ENCODE data around the gene CCDC88A. TPM values are rescaled to one million over a fixed set of nuclear protein-coding genes. Genes with fewer than 3 reads are reported as not detected.

Gene CCDC88A
- total and polyA plus RNA-seq, 8 donors, result 6.2 to 95.1 (median 31.6) TPM

DNA sequence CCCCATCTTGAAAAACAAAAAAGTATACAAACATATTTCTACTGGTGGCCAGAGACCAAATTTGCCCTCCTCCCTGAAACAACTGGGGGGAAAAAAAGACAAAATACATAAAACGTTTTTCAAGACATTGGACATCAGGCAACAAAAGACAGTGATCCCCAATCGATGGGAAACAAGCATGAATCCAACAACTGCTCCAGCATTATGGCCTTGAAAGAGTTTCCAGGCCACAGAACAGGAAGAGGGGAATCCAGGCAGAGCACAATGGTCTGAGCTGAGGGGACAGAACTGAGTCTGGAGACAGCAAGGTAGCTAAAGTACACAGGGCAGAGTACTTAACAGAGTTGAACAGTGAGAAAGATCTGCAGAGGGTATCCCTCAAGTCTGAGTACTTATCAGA, 4.4 kb downstream of the CCDC88A start:
- H3K4me1 ChIP-seq, result peaks cover 7 to 26% (median 20%) of the 10 kb centered on the region in 4 donors
- no peak for DNase-seq
- intact Hi-C loops (cut with DNase I; ENCODE audit: low total_unique reads), result no loop called here
- no peaks in the 10 kb centered on the region for H3K27me3 ChIP-seq
- 72 to 88% (median 82%) methylated on average over 2 of the region's 2 CpGs for WGBS, 5 donors
- H3K4me3 ChIP-seq, result no peak overlapping the region
- H3K9me3 ChIP-seq, result no peaks in the 10 kb centered on the region
- H3K36me3 ChIP-seq, result peaks cover 0 to 11% (median 7%) of the 10 kb centered on the region in 4 donors
- no peak overlapping the region for H3K27ac ChIP-seq
- TF ChIP-seq, protein P1, sequence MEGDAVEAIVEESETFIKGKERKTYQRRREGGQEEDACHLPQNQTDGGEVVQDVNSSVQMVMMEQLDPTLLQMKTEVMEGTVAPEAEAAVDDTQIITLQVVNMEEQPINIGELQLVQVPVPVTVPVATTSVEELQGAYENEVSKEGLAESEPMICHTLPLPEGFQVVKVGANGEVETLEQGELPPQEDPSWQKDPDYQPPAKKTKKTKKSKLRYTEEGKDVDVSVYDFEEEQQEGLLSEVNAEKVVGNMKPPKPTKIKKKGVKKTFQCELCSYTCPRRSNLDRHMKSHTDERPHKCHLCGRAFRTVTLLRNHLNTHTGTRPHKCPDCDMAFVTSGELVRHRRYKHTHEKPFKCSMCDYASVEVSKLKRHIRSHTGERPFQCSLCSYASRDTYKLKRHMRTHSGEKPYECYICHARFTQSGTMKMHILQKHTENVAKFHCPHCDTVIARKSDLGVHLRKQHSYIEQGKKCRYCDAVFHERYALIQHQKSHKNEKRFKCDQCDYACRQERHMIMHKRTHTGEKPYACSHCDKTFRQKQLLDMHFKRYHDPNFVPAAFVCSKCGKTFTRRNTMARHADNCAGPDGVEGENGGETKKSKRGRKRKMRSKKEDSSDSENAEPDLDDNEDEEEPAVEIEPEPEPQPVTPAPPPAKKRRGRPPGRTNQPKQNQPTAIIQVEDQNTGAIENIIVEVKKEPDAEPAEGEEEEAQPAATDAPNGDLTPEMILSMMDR (IDR thresholded peaks at IDR 0.05), result no peak
- TF ChIP-seq POLR2A (IDR thresholded peaks at IDR 0.05) (no peak), POLR2AphosphoS5 (IDR thresholded peaks at IDR 0.05) (no peak), EP300 (IDR thresholded peaks at IDR 0.05) (no peak)

DNA sequence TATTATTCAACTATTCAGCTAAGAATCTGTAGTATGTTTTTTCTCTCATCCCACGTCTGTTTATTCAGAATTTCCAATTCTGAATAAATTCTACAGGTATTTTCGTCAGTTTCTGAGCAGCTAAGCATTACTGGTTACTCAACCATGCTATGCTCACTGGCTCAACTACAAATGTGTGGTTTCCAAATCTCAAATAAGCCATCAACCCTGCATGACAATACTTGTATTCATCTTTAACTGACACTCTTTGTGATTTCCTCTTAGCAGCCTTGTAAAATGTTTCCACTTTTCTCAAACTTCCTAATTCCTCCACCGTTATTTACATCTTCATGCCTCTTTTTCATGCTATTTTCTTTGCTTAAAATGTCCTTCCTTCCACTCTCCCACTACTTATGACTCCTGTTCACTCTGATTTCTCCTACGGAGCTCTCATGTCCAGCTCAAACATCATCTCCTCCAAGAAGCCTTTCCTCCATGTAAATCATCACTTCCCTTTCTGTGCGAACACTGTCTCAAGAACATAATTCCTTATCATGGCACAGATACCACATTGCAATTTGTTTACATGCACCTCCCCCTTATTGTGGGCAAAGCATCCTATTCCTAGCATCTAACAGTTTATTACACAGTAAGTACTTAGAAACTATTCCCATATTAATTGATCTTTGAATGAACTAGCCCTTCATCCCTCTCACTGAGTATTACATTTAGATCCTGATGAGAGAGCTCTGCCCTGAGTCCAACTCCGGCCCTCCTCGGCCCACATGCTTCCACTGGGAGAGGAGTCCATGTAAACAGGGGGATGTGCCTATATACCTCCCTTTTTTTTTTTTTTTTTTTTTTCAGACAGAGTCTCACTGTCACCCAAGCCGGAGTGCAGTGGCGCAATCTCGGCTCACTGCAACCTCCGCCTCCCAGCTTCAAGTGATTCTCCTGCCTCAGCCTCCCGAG, 10.5 kb downstream of the CCDC88A start:
- TF ChIP-seq POLR2AphosphoS5 (IDR thresholded peaks at IDR 0.05), result no peak
- no peak for TF ChIP-seq POLR2A (IDR thresholded peaks at IDR 0.05)
- TF ChIP-seq, protein P1 (IDR thresholded peaks at IDR 0.05), result no peak
- TF ChIP-seq EP300 (IDR thresholded peaks at IDR 0.05), result no peak
- no peak for DNase-seq
- Histone ChIP-seq H3K4me1 (no peaks in the 10 kb centered on the region), H3K9me3 (no peaks in the 10 kb centered on the region), H3K36me3 (peaks cover 0 to 27% (median 20%) of the 10 kb centered on the region in 4 donors), H3K4me3 (no peak overlapping the region), H3K27ac (no peak overlapping the region), H3K27me3 (no peaks in the 10 kb centered on the region)
- 81 to 90% (median 85%) methylated on average over 12 of the region's 12 CpGs for WGBS, 5 donors
- intact Hi-C loops (cut with DNase I; ENCODE audit: low total_unique reads), result no loop called here

DNA sequence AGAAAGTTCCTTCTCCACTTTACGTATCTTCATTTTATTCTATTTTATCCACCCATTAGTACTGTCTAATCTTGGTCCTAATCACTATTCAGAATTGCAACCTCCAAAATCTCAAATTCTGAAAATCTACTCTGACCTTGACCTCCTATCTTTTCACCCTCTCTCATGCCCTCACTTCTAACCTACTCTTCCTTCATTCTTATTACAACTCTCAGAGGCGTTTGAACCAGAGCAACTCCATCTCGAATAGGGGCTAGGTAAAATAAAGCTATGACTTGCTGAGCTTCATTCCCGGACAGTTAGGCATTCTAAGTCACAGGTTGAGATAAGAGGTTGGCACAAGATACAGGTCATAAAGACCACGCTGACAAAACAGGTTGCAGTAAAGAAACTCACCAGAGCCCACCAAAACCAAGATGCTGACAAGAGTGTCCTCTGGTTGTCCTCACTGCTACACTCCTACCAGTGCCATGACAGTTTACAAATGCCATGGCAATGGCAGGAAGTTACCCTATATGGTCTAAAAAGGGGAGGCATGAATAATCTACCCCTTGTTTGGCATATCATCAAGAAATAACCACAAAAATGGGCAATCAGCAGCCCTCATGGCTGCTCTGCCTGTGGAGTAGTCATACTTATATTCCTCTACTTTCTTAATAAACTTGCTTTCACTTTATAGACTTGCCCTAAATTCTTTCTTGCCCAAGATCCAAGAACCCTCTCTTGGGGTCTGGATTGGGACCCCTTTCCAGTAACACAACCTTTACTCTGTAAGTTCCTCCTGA, 11.4 kb downstream of the CCDC88A start:
- peaks cover 0 to 26% (median 20%) of the 10 kb centered on the region in 4 donors for H3K36me3 ChIP-seq
- H3K4me1 ChIP-seq, result no peaks in the 10 kb centered on the region
- intact Hi-C loops (cut with DNase I; ENCODE audit: low total_unique reads), result no loop called here
- no peak overlapping the region for H3K27ac ChIP-seq
- H3K4me3 ChIP-seq, result no peak overlapping the region
- H3K9me3 ChIP-seq, result no peaks in the 10 kb centered on the region
- WGBS, 5 donors, result 71 to 83% (median 73%) methylated on average over 5 of the region's 5 CpGs
- H3K27me3 ChIP-seq, result no peaks in the 10 kb centered on the region
- DNase-seq, result no peak
- TF ChIP-seq, protein P1 (IDR thresholded peaks at IDR 0.05), result no peak
- TF ChIP-seq POLR2A (IDR thresholded peaks at IDR 0.05) (no peak), EP300 (IDR thresholded peaks at IDR 0.05) (no peak), POLR2AphosphoS5 (IDR thresholded peaks at IDR 0.05) (no peak)

DNA sequence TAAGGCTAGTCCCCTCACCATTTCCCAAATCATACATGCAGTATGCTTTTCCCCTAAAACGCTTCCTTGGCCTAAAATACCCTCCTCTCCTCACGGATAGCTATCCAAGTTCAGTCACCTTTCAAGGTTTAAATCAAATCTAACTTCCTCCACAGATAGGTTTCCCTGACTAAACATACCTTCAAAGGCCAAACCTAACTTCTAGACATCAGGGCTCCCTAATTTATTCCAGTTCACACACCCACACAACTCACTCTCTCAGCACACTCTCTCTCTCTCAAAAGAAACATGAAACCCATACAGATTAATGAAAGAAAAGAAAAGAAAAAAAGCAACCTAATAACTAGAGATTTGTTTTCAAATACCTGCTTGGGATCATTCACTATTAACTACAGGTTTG, 14.5 kb downstream of the CCDC88A start:
- intact Hi-C loops (cut with DNase I; ENCODE audit: low total_unique reads), result no loop called here
- 59 to 78% (median 67%) methylated on average over 2 of the region's 2 CpGs for WGBS, 5 donors

More for the DNA sequence above, 14.5 kb downstream of the CCDC88A start:
- no peaks in the 10 kb centered on the region for H3K9me3 ChIP-seq
- no peak for TF ChIP-seq EP300 (IDR thresholded peaks at IDR 0.05)
- no peak for TF ChIP-seq POLR2AphosphoS5 (IDR thresholded peaks at IDR 0.05)
- no peak for TF ChIP-seq POLR2A (IDR thresholded peaks at IDR 0.05)
- TF ChIP-seq, protein P1 (IDR thresholded peaks at IDR 0.05), result no peak
- H3K4me3 ChIP-seq, result no peak overlapping the region
- H3K27me3 ChIP-seq, result no peaks in the 10 kb centered on the region
- peaks cover 0 to 16% (median 13%) of the 10 kb centered on the region in 4 donors for H3K36me3 ChIP-seq
- no peak overlapping the region for H3K27ac ChIP-seq
- no peak for DNase-seq
- H3K4me1 ChIP-seq, result no peaks in the 10 kb centered on the region
